Thyroid gland (tissue), 4 donors: ENCODE data around the gene LASP1NB.

Experiments
- DNase-seq, 2 donors: peaks; one replicate each; pipeline ENCODE4 v3.0.0-alpha.2; 2019
- H3K27ac ChIP-seq, 3 donors: fragments of 200-600 bp; sonication (generic); 1 replicate in 2 of 3; 2 replicates in 1 of 3; pipeline ENCODE4 v1.5.1; 2016 to 2019; ENCODE audit warnings: mild to moderate bottlenecking in 1 of 3, moderate library complexity in 1 of 3
- H3K27me3 ChIP-seq: fragments of 200-600 bp; sonication (generic); one replicate; pipeline ENCODE4 v1.5.1; 2019
- H3K36me3 ChIP-seq, 2 donors: fragments of 200-600 bp; sonication (generic); one replicate each; pipeline ENCODE4 v1.5.1; 2016 to 2019
- H3K4me1 ChIP-seq, 2 donors: fragments of 200-600 bp; sonication (generic); one replicate each; pipeline ENCODE4 v1.5.1; 2017 to 2019
- H3K4me3 ChIP-seq, 3 donors: fragments of 200-600 bp; sonication (generic); replicated peaks in 1 of 3; 1 replicate in 2 of 3; 2 replicates in 1 of 3; pipeline ENCODE4 v1.5.1; 2016; ENCODE audit warnings: mild to moderate bottlenecking in 1 of 3
- H3K9me3 ChIP-seq: fragments of 200-600 bp; sonication (generic); one replicate; pipeline ENCODE4 v1.5.1; 2017
- CTCF ChIP-seq, 6 experiments: fragments of 200-600 bp in 3 of 6; fragments of 450-650 bp in 3 of 6; sonication (generic) in 3 of 6; IDR thresholded peaks; one replicate each; pipeline ENCODE4 v1.5.1; 2016 to 2019; ENCODE audit warnings: antibody characterized with exemption in 6 of 6, mild to moderate bottlenecking in 2 of 6, inconsistent platforms in 1 of 6, moderate library complexity in 1 of 6
- POLR2A ChIP-seq, 2 donors: fragments of 450-650 bp; IDR thresholded peaks; one replicate each; pipeline ENCODE4 v1.6.1; 2017; ENCODE audit warnings: antibody characterized with exemption in 2 of 2, mild to moderate bottlenecking in 2 of 2, moderate library complexity in 1 of 2
- WGBS, 2 donors: methylation state at CpG; one replicate each; pipeline ENCODE4 v1.1.5; 2017; 5-methylcytosine and 5-hydroxymethylcytosine counted together
- intact Hi-C: fragments of 100-400 bp; cut with DNase I; formaldehyde crosslinking; loops from one replicate; pipeline ENCODE4 v1.15.1; 2023

The LASP1NB gene

GRCh38 chr17:38896346-38896954, 29.0 kb upstream of the LASP1NB start:
- Histone ChIP-seq H3K27ac (peak overlapping the region in 1 of 3 donors; percentile 64), H3K27me3 (no peaks in the 10 kb centered on the region), H3K36me3 (peaks cover 14 to 15% of the 10 kb centered on the region in 2 donors), H3K4me1 (peaks cover 20 to 71% of the 10 kb centered on the region in 2 donors), H3K9me3 (no peaks in the 10 kb centered on the region), H3K4me3 (no peak overlapping the region)
- TF ChIP-seq POLR2A (IDR thresholded peaks at IDR 0.05) (no peak), CTCF (IDR thresholded peaks at IDR 0.05) (no peak)
- intact Hi-C loops, result no loop called here
- WGBS, 2 donors, result 72 to 80% methylated on average over 13 of the region's 13 CpGs
- peak in 1 of 2 donors; percentile 12 for DNase-seq

- H3K4me3 ChIP-seq, result no peak overlapping the region
- H3K36me3 ChIP-seq, result peaks cover 10 to 12% of the 10 kb centered on the region in 2 donors
- H3K9me3 ChIP-seq, result no peaks in the 10 kb centered on the region
- intact Hi-C loops, result no loop called here
- WGBS, 2 donors, result 59 to 61% methylated on average over 5 to 6 of the region's 6 CpGs
- peak overlapping the region in 2 of 3 donors; percentile 58 to 64 for H3K27ac ChIP-seq
- DNase-seq, result peak; percentile 25 to 29
- no peaks in the 10 kb centered on the region for H3K27me3 ChIP-seq
- TF ChIP-seq CTCF (IDR thresholded peaks at IDR 0.05) (no peak), POLR2A (IDR thresholded peaks at IDR 0.05) (no peak)
- H3K4me1 ChIP-seq, result peaks cover 20 to 79% of the 10 kb centered on the region in 2 donors
Measured at GRCh38 chr17:38897176-38897575, 28.2 kb upstream of the LASP1NB start.

GRCh38 chr17:38897671-38898290, 27.6 kb upstream of the LASP1NB start:
- WGBS, 2 donors, result 58 to 69% methylated on average over 12 of the region's 12 CpGs
- Histone ChIP-seq H3K4me1 (peaks cover 20 to 81% of the 10 kb centered on the region in 2 donors), H3K36me3 (peaks cover 4 to 6% of the 10 kb centered on the region in 2 donors)

GRCh38 chr17:38898291-38898679, 27.1 kb upstream of the LASP1NB start:
- H3K27ac ChIP-seq, result peak overlapping the region; percentile 26 to 64 (median 58)
- H3K4me1 ChIP-seq, result peaks cover 20 to 76% of the 10 kb centered on the region in 2 donors
- no peak for DNase-seq
- no peaks in the 10 kb centered on the region for H3K9me3 ChIP-seq
- TF ChIP-seq CTCF (IDR thresholded peaks at IDR 0.05), result no peak
- no peak overlapping the region for H3K4me3 ChIP-seq
- WGBS, 2 donors, result 63 to 69% methylated on average over 6 to 9 of the region's 9 CpGs
- no peaks in the 10 kb centered on the region for H3K27me3 ChIP-seq
- intact Hi-C loops, result no loop called here
- peaks cover 0 to under 1% of the 10 kb centered on the region in 2 donors for H3K36me3 ChIP-seq

More at GRCh38 chr17:38897671-38898290, 27.6 kb upstream of the LASP1NB start:
- Histone ChIP-seq H3K9me3 (no peaks in the 10 kb centered on the region), H3K27me3 (no peaks in the 10 kb centered on the region), H3K4me3 (no peak overlapping the region), H3K27ac (peak overlapping the region; percentile 4 to 64 (median 58))
- TF ChIP-seq POLR2A (IDR thresholded peaks at IDR 0.05) (no peak), CTCF (IDR thresholded peaks at IDR 0.05) (no peak)
- intact Hi-C loops, result no loop called here
- DNase-seq, result peak in 1 of 2 donors; percentile 32

- peak overlapping the region in 2 of 3 donors; percentile 58 to 64 for H3K27ac ChIP-seq
Measured at GRCh38 chr17:38898812-38899348, 26.5 kb upstream of the LASP1NB start.

More at GRCh38 chr17:38898812-38899348, 26.5 kb upstream of the LASP1NB start:
- WGBS, 2 donors, result 59 to 75% methylated on average over 6 to 9 of the region's 11 CpGs
- H3K36me3 ChIP-seq, result no peaks in the 10 kb centered on the region
- H3K27me3 ChIP-seq, result no peaks in the 10 kb centered on the region
- no peaks in the 10 kb centered on the region for H3K9me3 ChIP-seq
- peak in 1 of 2 donors; percentile 34 for DNase-seq
- no peak overlapping the region for H3K4me3 ChIP-seq
- TF ChIP-seq POLR2A (IDR thresholded peaks at IDR 0.05), result no peak
- TF ChIP-seq CTCF (IDR thresholded peaks at IDR 0.05), result no peak
- H3K4me1 ChIP-seq, result peaks cover 20 to 70% of the 10 kb centered on the region in 2 donors
- intact Hi-C loops, result no loop called here
